A549 treated with RU486 at 1 μM for 4 hours (cell line): Measurements from ENCODE around the gene ADGRL1. TPM values are rescaled to one million over a fixed set of nuclear protein-coding genes. Genes with fewer than 3 reads are reported as not detected.

Experiments
- total RNA-seq: library from RNA; stranded (reverse); fragments of 200-300 nt; extraction: Qiagen RNA extraction; gene quantifications from 5 replicates; pipeline ENCODE4 v1.2.3, GENCODE V29; 2022; ENCODE audit warnings: low read depth

The ADGRL1 gene
- total RNA-seq, result 2.2 to 2.9 TPM (median 2.8 TPM) in 5 replicates

GRCh38 chr19:14205452-14206287, at the start of gene ADGRL1:
ADGRL1 (minus strand) TSS chr19:14206169; CDS start chr19:14183602, 22,567 bp downstream.

GRCh38 chr19:14136509-14137281, 69.3 kb downstream of the ADGRL1 start, which contains the start of gene ASF1B:
ASF1B (minus strand) TSS chr19:14136589; CDS start chr19:14136456, 133 bp downstream.

GRCh38 chr19:14117668-14118164, 88.3 kb downstream of the ADGRL1 start, which contains the start of gene PRKACA:
PRKACA (minus strand) TSS chr19:14117762; CDS start chr19:14117547, 215 bp downstream.

Other genes starting within 250 kb of the ADGRL1 start
- gene RFX1, start 199.8 kb downstream of the ADGRL1 start, total RNA-seq, result 3.1 to 6.5 TPM (median 5.4 TPM) in 5 replicates
- gene RLN3, start 178.0 kb downstream of the ADGRL1 start, total RNA-seq, result not detected in 5 replicates
- 9.2 to 10.6 TPM (median 9.8 TPM) in 5 replicates for gene IL27RA, start 174.4 kb downstream of the ADGRL1 start, total RNA-seq
- 1.3 to 2.6 TPM (median 1.9 TPM) in 5 replicates for gene PALM3, start 144.1 kb downstream of the ADGRL1 start, total RNA-seq
- 2.2 to 4.8 TPM (median 4.3 TPM) in 5 replicates for gene MISP3, start 133.4 kb downstream of the ADGRL1 start, total RNA-seq
- gene C19orf67, start 120.4 kb downstream of the ADGRL1 start, total RNA-seq, result not detected in 5 replicates
- 30.5 to 45.6 TPM (median 39.2 TPM) in 5 replicates for gene SAMD1, start 115.4 kb downstream of the ADGRL1 start, total RNA-seq
- 31.1 to 34.9 TPM (median 33.2 TPM) in 5 replicates for gene PRKACA, start 88.4 kb downstream of the ADGRL1 start, total RNA-seq
- 29.7 to 37.1 TPM (median 33.0 TPM) in 5 replicates for gene ASF1B, start 69.6 kb downstream of the ADGRL1 start, total RNA-seq
- gene ADGRE5, start 175.3 kb upstream of the ADGRL1 start, total RNA-seq, result 64.8 to 91.9 TPM (median 85.5 TPM) in 5 replicates
- 112 to 136 TPM (median 126 TPM) in 5 replicates for gene DDX39A, start 213.2 kb upstream of the ADGRL1 start, total RNA-seq
- gene PKN1, start 227.1 kb upstream of the ADGRL1 start, total RNA-seq, result 58.3 to 71.4 TPM (median 69.8 TPM) in 5 replicates